Colonic mucosa (tissue), 4 donors: Measurements from ENCODE around the gene MUCL3. TPM values are rescaled to one million over a fixed set of nuclear protein-coding genes. Genes with fewer than 3 reads are reported as not detected.
"Not testable (repeated sequence)": the region's sequence is repeated elsewhere in the genome, so short reads cannot be mapped to it uniquely, and the experiment has no call there.

Experiments
- DNase-seq: peaks from one replicate; pipeline ENCODE4 v3.0.0-alpha.2; 2020
- H3K27ac ChIP-seq: fragments of 200-600 bp; one replicate; pipeline ENCODE4 v1.8.0; 2021
- H3K27me3 ChIP-seq: fragments of 200-600 bp; one replicate; pipeline ENCODE4 v1.8.0; 2021
- H3K36me3 ChIP-seq: fragments of 200-600 bp; one replicate; pipeline ENCODE4 v1.8.0; 2021
- H3K4me1 ChIP-seq: fragments of 200-600 bp; one replicate; pipeline ENCODE4 v1.8.0; 2021; ENCODE audit warnings: mild to moderate bottlenecking
- H3K4me3 ChIP-seq: fragments of 200-600 bp; one replicate; pipeline ENCODE4 v1.8.0; 2021
- H3K9ac ChIP-seq, 2 donors: one replicate each; pipeline ENCODE4 v1.7.0; 2013; ENCODE audit warnings: control low read depth in 2 of 2, low read depth in 2 of 2, low read length in 2 of 2
- H3K9me3 ChIP-seq: fragments of 200-600 bp; one replicate; pipeline ENCODE4 v1.8.0; 2021
- intact Hi-C: fragments of 100-400 bp; cut with DNase I; formaldehyde crosslinking; loops from one replicate; pipeline ENCODE4 v1.14.1; 2022
- total RNA-seq, 2 donors: library from RNA; stranded (reverse); fragmentation: NEBNext Ultra II Directional in 1 of 2; extraction: Animal tissue kit (Norgen Biotek cat#: 25700) in 1 of 2; gene quantifications; one replicate each; pipeline ENCODE4 v1.2.1, GENCODE V29; 2021
- TF ChIP-seq, protein P1 (sequence below): fragments of 200-600 bp; IDR thresholded peaks from one replicate; pipeline ENCODE4 v1.8.0; 2022; ENCODE audit warnings: antibody characterized with exemption, mild to moderate bottlenecking
- donor health status: healthy.
- donor health status: DM: no; HTN: no; CAD: no.
- donor health status: DM: no; HTN: no; CAD: no.

The MUCL3 gene
- total RNA-seq, 2 donors from 2014 or later: 0.30 TPM; not detected in 1

- no peak overlapping the region for H3K9ac ChIP-seq
- no peaks in the 10 kb centered on the region for H3K27me3 ChIP-seq
- peaks cover 3% of the 10 kb centered on the region for H3K4me1 ChIP-seq
- TF ChIP-seq, protein P1, sequence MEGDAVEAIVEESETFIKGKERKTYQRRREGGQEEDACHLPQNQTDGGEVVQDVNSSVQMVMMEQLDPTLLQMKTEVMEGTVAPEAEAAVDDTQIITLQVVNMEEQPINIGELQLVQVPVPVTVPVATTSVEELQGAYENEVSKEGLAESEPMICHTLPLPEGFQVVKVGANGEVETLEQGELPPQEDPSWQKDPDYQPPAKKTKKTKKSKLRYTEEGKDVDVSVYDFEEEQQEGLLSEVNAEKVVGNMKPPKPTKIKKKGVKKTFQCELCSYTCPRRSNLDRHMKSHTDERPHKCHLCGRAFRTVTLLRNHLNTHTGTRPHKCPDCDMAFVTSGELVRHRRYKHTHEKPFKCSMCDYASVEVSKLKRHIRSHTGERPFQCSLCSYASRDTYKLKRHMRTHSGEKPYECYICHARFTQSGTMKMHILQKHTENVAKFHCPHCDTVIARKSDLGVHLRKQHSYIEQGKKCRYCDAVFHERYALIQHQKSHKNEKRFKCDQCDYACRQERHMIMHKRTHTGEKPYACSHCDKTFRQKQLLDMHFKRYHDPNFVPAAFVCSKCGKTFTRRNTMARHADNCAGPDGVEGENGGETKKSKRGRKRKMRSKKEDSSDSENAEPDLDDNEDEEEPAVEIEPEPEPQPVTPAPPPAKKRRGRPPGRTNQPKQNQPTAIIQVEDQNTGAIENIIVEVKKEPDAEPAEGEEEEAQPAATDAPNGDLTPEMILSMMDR: no peak
- no peak for DNase-seq
- no peaks in the 10 kb centered on the region for H3K9me3 ChIP-seq
- H3K4me3 ChIP-seq: no peak overlapping the region
- peaks cover 5% of the 10 kb centered on the region for H3K36me3 ChIP-seq
- intact Hi-C loops: loop anchor here (5.0 kb wide), 1 partner anchor 159 kb away; no protein-coding TSS in a partner anchor
- H3K27ac ChIP-seq: no peak overlapping the region
These were observed 22.1 kb upstream of the MUCL3 start for GRCh38 chr6:30918670-30919069.

GRCh38 chr6:30922447-30922852 is 18.3 kb upstream of the MUCL3 start:
- peaks cover 5% of the 10 kb centered on the region for H3K36me3 ChIP-seq
- no peaks in the 10 kb centered on the region for H3K27me3 ChIP-seq
- no peak overlapping the region for H3K9ac ChIP-seq
- intact Hi-C loops: no loop called here
- H3K27ac ChIP-seq: no peak overlapping the region
- TF ChIP-seq, protein P1: no peak
- no peaks in the 10 kb centered on the region for H3K4me1 ChIP-seq
- no peak overlapping the region for H3K4me3 ChIP-seq
- H3K9me3 ChIP-seq: no peaks in the 10 kb centered on the region
- no peak for DNase-seq

GRCh38 chr6:30924040-30924627 is 16.6 kb upstream of the MUCL3 start:
- intact Hi-C loops, H3K9ac ChIP-seq, H3K27ac ChIP-seq, H3K9me3 ChIP-seq, H3K4me1 ChIP-seq, DNase-seq, H3K27me3 ChIP-seq, H3K4me3 ChIP-seq, H3K36me3 ChIP-seq: not testable (repeated sequence)

GRCh38 chr6:30926644-30927043 is 14.1 kb upstream of the MUCL3 start:
- Histone ChIP-seq H3K9ac (no peak overlapping the region), H3K36me3 (no peaks in the 10 kb centered on the region), H3K27ac (no peak overlapping the region), H3K27me3 (no peaks in the 10 kb centered on the region), H3K4me1 (no peaks in the 10 kb centered on the region), H3K9me3 (no peaks in the 10 kb centered on the region), H3K4me3 (no peak overlapping the region)
- DNase-seq: no peak
- intact Hi-C loops: no loop called here
- TF ChIP-seq, protein P1: no peak

- DNase-seq, H3K9me3 ChIP-seq, intact Hi-C loops, H3K27ac ChIP-seq, H3K9ac ChIP-seq, H3K4me3 ChIP-seq, H3K36me3 ChIP-seq, H3K27me3 ChIP-seq, H3K4me1 ChIP-seq: not testable (repeated sequence)
These were observed 13.7 kb upstream of the MUCL3 start for GRCh38 chr6:30927080-30927479.

GRCh38 chr6:30928677-30929076 is 12.1 kb upstream of the MUCL3 start:
- no peak overlapping the region for H3K27ac ChIP-seq
- no peaks in the 10 kb centered on the region for H3K27me3 ChIP-seq
- H3K4me3 ChIP-seq: no peak overlapping the region
- TF ChIP-seq, protein P1: no peak
- H3K9me3 ChIP-seq: no peaks in the 10 kb centered on the region
- no peak overlapping the region for H3K9ac ChIP-seq
- H3K36me3 ChIP-seq: no peaks in the 10 kb centered on the region
- intact Hi-C loops: no loop called here
- no peaks in the 10 kb centered on the region for H3K4me1 ChIP-seq
- no peak for DNase-seq
